ENCODE results near the gene STYXL2. TPM values are rescaled to one million over a fixed set of nuclear protein-coding genes. Genes with fewer than 3 reads are reported as not detected.
A peak's percentile ranks its signal among the peaks of the same experiment; 100 is the strongest.

The STYXL2 gene
- total and polyA plus RNA-seq, 3 experiments from 2014 or later: not detected

DNA sequence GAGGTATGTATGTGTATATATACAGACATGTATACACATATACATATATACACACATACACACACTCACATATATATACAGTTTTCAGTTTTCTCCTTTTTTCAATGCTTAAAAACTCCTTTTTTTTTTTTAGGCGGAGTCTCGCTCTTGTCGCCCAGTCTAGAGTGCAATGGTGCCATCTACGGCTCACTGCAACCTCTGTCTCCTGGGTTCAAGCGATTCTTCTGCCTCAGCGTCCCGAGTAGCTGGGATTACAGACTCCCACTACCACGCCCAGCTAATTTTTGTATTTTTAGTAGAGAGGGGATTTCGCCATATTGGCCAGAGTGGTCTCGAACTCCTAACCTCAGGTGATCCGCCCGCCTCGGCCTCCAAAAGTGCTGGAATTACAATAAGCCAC is 27.0 kb downstream of the STYXL2 start:
- Mint-ChIP-seq H3K27me3 (peaks cover 4 to 21% of the 10 kb centered on the region in 2 donors), H3K27ac (no peak overlapping the region), H3K36me3 (peaks cover 0 to 2% (median 0%) of the 10 kb centered on the region in 3 donors), H3K4me3 (peak overlapping the region in 6 of 7 donors; percentile 81 to 87 (median 83)), H3K4me1 (peaks cover 0 to 10% (median 0%) of the 10 kb centered on the region in 3 donors), H3K9me3 (no peaks in the 10 kb centered on the region)
- Histone ChIP-seq H3K4me3 (ENCODE audit: low read length) (peak overlapping the region; percentile 74), H3K9me3 (ENCODE audit: low read length) (no peaks in the 10 kb centered on the region), H3K4me1 (ENCODE audit: insufficient read depth, low read length) (peaks cover 4% of the 10 kb centered on the region), H3K27ac (ENCODE audit: low read depth, low read length) (no peak overlapping the region), H3K36me3 (ENCODE audit: insufficient read depth, low read length) (no peaks in the 10 kb centered on the region), H3K27me3 (ENCODE audit: insufficient read depth, low read length, poor library complexity, severe bottlenecking) (no peaks in the 10 kb centered on the region)
- DNase-seq: no peak
- ChIA-PET POLR2A (no interaction called here), CTCF (interaction anchor here (1.0 to 11.0 kb wide), 4 partner anchors 28 to 210 kb away, joined by 4 to 134 read pairs (median 4); no protein-coding TSS in a partner anchor)

DNA sequence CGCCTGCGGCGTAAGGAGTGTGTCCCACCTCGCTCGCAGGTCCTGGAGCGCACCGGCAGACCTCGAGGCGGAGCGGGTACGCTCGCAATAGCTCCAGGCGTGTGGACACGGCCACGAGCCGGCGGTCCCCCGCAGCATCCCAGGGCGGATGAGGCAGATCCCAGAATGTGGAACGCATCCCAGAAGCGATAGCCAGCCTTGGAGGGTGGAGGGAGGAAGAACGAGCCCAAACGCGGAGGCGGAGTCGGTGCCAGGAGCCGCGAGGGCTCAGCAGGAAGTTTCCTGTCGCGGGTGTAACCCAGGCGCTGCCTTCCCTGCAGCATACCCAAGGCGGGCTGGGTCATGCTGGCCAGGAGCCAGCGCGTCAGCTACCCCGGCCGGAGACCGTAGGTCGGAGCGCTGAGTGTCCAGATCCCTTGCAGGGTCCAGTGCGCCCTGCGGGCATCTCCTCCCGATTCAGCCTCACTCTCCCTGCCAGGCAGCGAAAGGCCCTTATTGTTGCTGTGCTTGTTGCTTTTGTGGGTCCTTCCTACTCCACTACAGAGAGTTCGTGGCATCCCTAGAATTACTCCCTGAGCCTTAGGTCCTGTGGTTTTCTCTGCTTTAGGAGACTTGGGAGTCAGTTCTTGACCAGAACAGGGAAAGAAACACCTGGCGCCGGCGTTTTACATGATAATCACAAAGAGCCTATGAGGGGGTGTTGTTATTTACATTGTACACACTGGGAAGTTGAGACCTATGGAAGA is 27.7 kb downstream of the STYXL2 start:
- DNase-seq: peak in 2 of 5 donors; percentile 11 to 41
- H3K4me1 ChIP-seq (ENCODE audit: insufficient read depth, low read length): peaks cover 4% of the 10 kb centered on the region
- no peaks in the 10 kb centered on the region for H3K36me3 ChIP-seq (ENCODE audit: insufficient read depth, low read length)
- H3K4me3 ChIP-seq (ENCODE audit: low read length): peak overlapping the region; percentile 74
- Mint-ChIP-seq H3K9me3 (no peaks in the 10 kb centered on the region), H3K4me1 (peaks cover 0 to 10% (median 0%) of the 10 kb centered on the region in 3 donors), H3K27ac (peak overlapping the region in 3 of 8 donors; percentile 64 to 87 (median 81)), H3K4me3 (peak overlapping the region; percentile 27 to 87 (median 83)), H3K36me3 (peaks cover 0 to 2% (median 0%) of the 10 kb centered on the region in 3 donors), H3K27me3 (peaks cover 4 to 26% of the 10 kb centered on the region in 2 donors)
- H3K27ac ChIP-seq (ENCODE audit: low read depth, low read length): no peak overlapping the region
- POLR2A ChIA-PET: no interaction called here
- CTCF ChIA-PET: interaction anchor here (0.7 to 11.0 kb wide), 5 partner anchors 29 to 211 kb away, joined by 3 to 134 read pairs (median 4); no protein-coding TSS in a partner anchor
- H3K27me3 ChIP-seq (ENCODE audit: insufficient read depth, low read length, poor library complexity, severe bottlenecking): no peaks in the 10 kb centered on the region
- no peaks in the 10 kb centered on the region for H3K9me3 ChIP-seq (ENCODE audit: low read length)

DNA sequence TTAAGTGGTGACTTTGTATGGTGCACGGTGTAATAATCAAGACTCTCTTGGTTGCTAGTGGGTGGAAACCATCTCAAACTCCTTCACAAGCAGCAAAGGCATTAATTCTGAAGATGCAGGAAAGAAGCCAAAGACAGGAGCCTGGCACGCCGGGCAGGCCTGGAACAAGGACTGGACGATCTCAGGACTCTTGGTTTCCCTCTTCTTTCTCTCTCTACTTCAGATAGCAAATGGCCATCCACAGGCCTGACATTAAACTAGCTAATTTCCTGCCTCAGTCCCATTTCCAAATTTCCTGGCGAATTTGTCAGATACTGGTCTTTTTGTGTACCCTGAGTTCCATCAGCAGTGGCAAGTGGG is 28.2 kb downstream of the STYXL2 start:
- ChIA-PET CTCF (interaction anchor here (0.7 to 11.0 kb wide), 4 partner anchors 59 to 211 kb away, joined by 3 to 134 read pairs (median 4); partner anchors contain the start of gene POU2F1), POLR2A (no interaction called here)
- no peak for DNase-seq
- peaks cover 4% of the 10 kb centered on the region for H3K4me1 ChIP-seq (ENCODE audit: insufficient read depth, low read length)
- no peak overlapping the region for H3K27ac Mint-ChIP-seq
- no peaks in the 10 kb centered on the region for H3K36me3 ChIP-seq (ENCODE audit: insufficient read depth, low read length)
- H3K27ac ChIP-seq (ENCODE audit: low read depth, low read length): no peak overlapping the region
- H3K36me3 Mint-ChIP-seq: peaks cover 0 to 2% (median 0%) of the 10 kb centered on the region in 3 donors
- no peaks in the 10 kb centered on the region for H3K27me3 ChIP-seq (ENCODE audit: insufficient read depth, low read length, poor library complexity, severe bottlenecking)
- peak overlapping the region in 5 of 7 donors; percentile 0 to 83 (median 81) for H3K4me3 Mint-ChIP-seq
- no peaks in the 10 kb centered on the region for H3K9me3 ChIP-seq (ENCODE audit: low read length)
- peaks cover 0 to 10% (median 0%) of the 10 kb centered on the region in 3 donors for H3K4me1 Mint-ChIP-seq
- no peaks in the 10 kb centered on the region for H3K9me3 Mint-ChIP-seq
- H3K27me3 Mint-ChIP-seq: peaks cover 4 to 28% of the 10 kb centered on the region in 2 donors
- no peak overlapping the region for H3K4me3 ChIP-seq (ENCODE audit: low read length)

DNA sequence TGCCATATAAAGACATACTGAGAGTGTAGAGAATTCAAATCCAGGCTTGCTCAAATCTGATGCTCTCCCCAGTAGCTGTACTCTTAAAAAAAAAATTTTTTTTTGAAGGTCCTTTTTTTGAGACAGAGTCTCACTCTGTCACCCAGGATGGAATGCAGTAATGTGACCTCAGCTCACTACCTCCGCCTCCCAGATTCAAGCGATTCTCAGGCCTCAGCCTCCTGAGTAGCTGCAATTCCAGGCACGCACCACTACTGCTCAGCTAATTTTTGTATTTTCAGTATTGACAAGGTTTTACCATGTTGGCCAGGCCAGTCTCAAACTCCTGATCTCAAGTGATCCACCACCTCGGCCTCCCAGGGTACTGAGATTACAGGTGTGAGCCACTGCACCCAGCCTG is 28.7 kb downstream of the STYXL2 start:
- H3K9me3 ChIP-seq (ENCODE audit: low read length): no peaks in the 10 kb centered on the region
- no peaks in the 10 kb centered on the region for H3K9me3 Mint-ChIP-seq
- peaks cover 4 to 33% of the 10 kb centered on the region in 2 donors for H3K27me3 Mint-ChIP-seq
- no peak overlapping the region for H3K27ac Mint-ChIP-seq
- H3K27me3 ChIP-seq (ENCODE audit: insufficient read depth, low read length, poor library complexity, severe bottlenecking): no peaks in the 10 kb centered on the region
- H3K4me3 Mint-ChIP-seq: peak overlapping the region in 2 of 7 donors; percentile 10 to 15
- CTCF ChIA-PET: interaction anchor here (1.1 to 11.0 kb wide), 3 partner anchors 60 to 212 kb away, joined by 4 to 134 read pairs (median 5); partner anchors contain the start of gene POU2F1
- peaks cover 4% of the 10 kb centered on the region for H3K4me1 ChIP-seq (ENCODE audit: insufficient read depth, low read length)
- POLR2A ChIA-PET: no interaction called here
- H3K27ac ChIP-seq (ENCODE audit: low read depth, low read length): no peak overlapping the region
- peaks cover 0 to 2% (median 0%) of the 10 kb centered on the region in 3 donors for H3K36me3 Mint-ChIP-seq
- H3K36me3 ChIP-seq (ENCODE audit: insufficient read depth, low read length): no peaks in the 10 kb centered on the region
- no peak for DNase-seq
- peaks cover 0 to 10% (median 0%) of the 10 kb centered on the region in 3 donors for H3K4me1 Mint-ChIP-seq
- no peak overlapping the region for H3K4me3 ChIP-seq (ENCODE audit: low read length)

DNA sequence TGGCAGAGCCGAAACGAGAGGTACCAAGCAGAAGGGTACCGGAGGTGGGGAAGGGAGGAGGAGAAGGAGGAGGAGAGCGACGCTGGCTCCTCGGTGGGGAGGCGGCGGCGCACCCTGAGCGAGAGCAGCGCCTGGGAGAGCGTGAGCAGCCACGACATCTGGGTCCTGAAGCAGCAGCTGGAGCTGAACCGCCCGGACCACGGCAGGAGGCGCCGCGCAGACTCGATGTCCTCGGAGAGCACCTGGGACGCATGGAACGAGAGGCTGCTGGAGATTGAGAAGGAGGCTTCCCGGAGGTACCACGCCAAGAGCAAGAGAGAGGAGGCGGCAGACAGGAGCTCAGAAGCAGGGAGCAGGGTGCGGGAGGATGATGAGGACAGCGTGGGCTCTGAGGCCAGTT is 32.4 kb downstream of the STYXL2 start:
- Histone ChIP-seq H3K27me3 (ENCODE audit: insufficient read depth, low read length, poor library complexity, severe bottlenecking) (peaks cover 7% of the 10 kb centered on the region), H3K36me3 (ENCODE audit: insufficient read depth, low read length) (no peaks in the 10 kb centered on the region), H3K9me3 (ENCODE audit: low read length) (no peaks in the 10 kb centered on the region), H3K4me3 (ENCODE audit: low read length) (no peak overlapping the region), H3K27ac (ENCODE audit: low read depth, low read length) (no peak overlapping the region), H3K4me1 (ENCODE audit: insufficient read depth, low read length) (peaks cover 4% of the 10 kb centered on the region)
- no peak for DNase-seq
- no peaks in the 10 kb centered on the region for H3K36me3 Mint-ChIP-seq
- CTCF ChIA-PET: interaction anchor here (1.2 to 11.0 kb wide), 6 partner anchors 42 to 429 kb away, joined by 3 to 134 read pairs (median 4); partner anchors contain the start of gene POU2F1
- H3K27me3 Mint-ChIP-seq: peaks cover 7 to 51% of the 10 kb centered on the region in 2 donors
- peaks cover 0 to 7% (median 0%) of the 10 kb centered on the region in 3 donors for H3K4me1 Mint-ChIP-seq
- no peak overlapping the region for H3K27ac Mint-ChIP-seq
- POLR2A ChIA-PET: no interaction called here
- H3K4me3 Mint-ChIP-seq: no peak overlapping the region
- no peaks in the 10 kb centered on the region for H3K9me3 Mint-ChIP-seq

DNA sequence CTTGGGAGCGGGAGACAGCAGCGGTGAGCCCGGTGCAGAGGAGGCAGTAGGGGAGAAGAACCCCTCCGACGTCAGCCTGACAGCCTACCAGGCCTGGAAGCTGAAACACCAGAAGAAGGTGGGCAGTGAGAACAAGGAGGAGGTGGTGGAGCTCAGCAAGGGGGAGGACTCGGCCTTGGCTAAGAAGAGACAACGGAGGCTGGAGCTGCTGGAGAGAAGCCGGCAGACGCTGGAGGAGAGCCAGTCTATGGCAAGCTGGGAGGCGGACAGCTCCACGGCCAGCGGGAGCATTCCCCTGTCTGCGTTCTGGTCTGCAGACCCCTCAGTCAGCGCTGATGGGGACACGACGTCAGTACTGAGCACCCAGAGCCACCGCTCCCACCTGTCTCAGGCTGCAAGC is 32.9 kb downstream of the STYXL2 start:
- CTCF ChIA-PET: interaction anchor here (1.2 to 11.0 kb wide), 6 partner anchors 43 to 429 kb away, joined by 3 to 134 read pairs (median 4); partner anchors contain the start of gene POU2F1
- Mint-ChIP-seq H3K4me3 (no peak overlapping the region), H3K9me3 (no peaks in the 10 kb centered on the region), H3K4me1 (peaks cover 0 to 4% (median 0%) of the 10 kb centered on the region in 3 donors), H3K27ac (no peak overlapping the region), H3K27me3 (peaks cover 7 to 55% of the 10 kb centered on the region in 2 donors), H3K36me3 (no peaks in the 10 kb centered on the region)
- POLR2A ChIA-PET: no interaction called here
- DNase-seq: no peak
- no peak overlapping the region for H3K27ac ChIP-seq (ENCODE audit: low read depth, low read length)
- peaks cover 7% of the 10 kb centered on the region for H3K27me3 ChIP-seq (ENCODE audit: insufficient read depth, low read length, poor library complexity, severe bottlenecking)
- H3K4me3 ChIP-seq (ENCODE audit: low read length): no peak overlapping the region
- no peaks in the 10 kb centered on the region for H3K9me3 ChIP-seq (ENCODE audit: low read length)
- H3K4me1 ChIP-seq (ENCODE audit: insufficient read depth, low read length): peaks cover under 1% of the 10 kb centered on the region
- no peaks in the 10 kb centered on the region for H3K36me3 ChIP-seq (ENCODE audit: insufficient read depth, low read length)

DNA sequence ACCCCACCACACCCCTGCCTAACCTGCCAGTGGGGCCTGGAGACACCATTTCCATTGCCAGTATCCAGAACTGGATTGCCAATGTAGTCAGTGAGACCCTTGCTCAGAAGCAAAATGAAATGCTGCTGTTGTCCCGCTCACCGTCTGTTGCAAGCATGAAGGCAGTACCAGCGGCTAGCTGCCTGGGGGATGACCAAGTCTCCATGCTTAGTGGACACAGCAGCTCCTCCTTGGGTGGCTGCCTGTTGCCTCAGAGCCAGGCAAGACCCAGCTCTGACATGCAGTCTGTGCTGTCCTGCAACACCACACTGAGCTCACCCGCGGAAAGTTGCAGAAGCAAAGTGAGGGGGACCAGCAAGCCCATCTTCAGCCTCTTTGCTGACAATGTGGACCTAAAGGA is 33.4 kb downstream of the STYXL2 start:
- DNase-seq: no peak
- Mint-ChIP-seq H3K27me3 (peaks cover 9 to 54% of the 10 kb centered on the region in 2 donors), H3K9me3 (no peaks in the 10 kb centered on the region), H3K4me1 (no peaks in the 10 kb centered on the region), H3K27ac (no peak overlapping the region), H3K4me3 (peak overlapping the region in 1 of 7 donors; percentile 7), H3K36me3 (no peaks in the 10 kb centered on the region)
- Histone ChIP-seq H3K27ac (ENCODE audit: low read depth, low read length) (no peak overlapping the region), H3K27me3 (ENCODE audit: insufficient read depth, low read length, poor library complexity, severe bottlenecking) (peaks cover 7% of the 10 kb centered on the region), H3K4me3 (ENCODE audit: low read length) (no peak overlapping the region), H3K36me3 (ENCODE audit: insufficient read depth, low read length) (no peaks in the 10 kb centered on the region), H3K4me1 (ENCODE audit: insufficient read depth, low read length) (no peaks in the 10 kb centered on the region), H3K9me3 (ENCODE audit: low read length) (no peaks in the 10 kb centered on the region)
- POLR2A ChIA-PET: no interaction called here
- CTCF ChIA-PET: interaction anchor here (1.2 to 11.0 kb wide), 5 partner anchors 43 to 428 kb away, joined by 3 to 134 read pairs (median 4); partner anchors contain the start of gene POU2F1

DNA sequence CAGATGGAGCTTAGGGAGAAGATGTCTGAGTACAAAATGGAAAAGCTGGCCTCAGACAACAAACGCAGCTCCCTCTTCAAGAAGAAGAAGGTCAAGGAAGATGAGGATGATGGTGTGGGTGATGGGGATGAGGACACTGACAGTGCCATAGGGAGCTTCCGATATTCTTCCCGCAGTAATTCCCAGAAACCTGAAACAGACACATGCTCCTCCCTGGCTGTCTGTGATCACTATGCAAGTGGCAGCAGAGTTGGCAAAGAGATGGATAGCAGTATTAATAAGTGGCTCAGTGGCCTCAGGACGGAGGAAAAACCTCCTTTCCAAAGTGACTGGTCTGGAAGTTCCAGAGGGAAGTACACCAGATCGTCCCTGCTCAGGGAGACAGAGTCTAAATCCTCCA is 33.8 kb downstream of the STYXL2 start:
- Histone ChIP-seq H3K4me3 (ENCODE audit: low read length) (no peak overlapping the region), H3K27me3 (ENCODE audit: insufficient read depth, low read length, poor library complexity, severe bottlenecking) (peaks cover 7% of the 10 kb centered on the region), H3K4me1 (ENCODE audit: insufficient read depth, low read length) (no peaks in the 10 kb centered on the region), H3K36me3 (ENCODE audit: insufficient read depth, low read length) (no peaks in the 10 kb centered on the region), H3K9me3 (ENCODE audit: low read length) (no peaks in the 10 kb centered on the region), H3K27ac (ENCODE audit: low read depth, low read length) (no peak overlapping the region)
- H3K9me3 Mint-ChIP-seq: no peaks in the 10 kb centered on the region
- H3K27me3 Mint-ChIP-seq: peaks cover 12 to 56% of the 10 kb centered on the region in 2 donors
- H3K36me3 Mint-ChIP-seq: no peaks in the 10 kb centered on the region
- ChIA-PET POLR2A (no interaction called here), CTCF (interaction anchor here (1.2 to 11.0 kb wide), 3 partner anchors 65 to 428 kb away, joined by 3 to 134 read pairs (median 4); no protein-coding TSS in a partner anchor)
- peak overlapping the region in 1 of 7 donors; percentile 7 for H3K4me3 Mint-ChIP-seq
- H3K27ac Mint-ChIP-seq: no peak overlapping the region
- no peak for DNase-seq
- no peaks in the 10 kb centered on the region for H3K4me1 Mint-ChIP-seq

Measured in CD8-positive, alpha-beta memory T cell (primary cell).